ENCODE measurements around the gene ABCD1.

DNA sequence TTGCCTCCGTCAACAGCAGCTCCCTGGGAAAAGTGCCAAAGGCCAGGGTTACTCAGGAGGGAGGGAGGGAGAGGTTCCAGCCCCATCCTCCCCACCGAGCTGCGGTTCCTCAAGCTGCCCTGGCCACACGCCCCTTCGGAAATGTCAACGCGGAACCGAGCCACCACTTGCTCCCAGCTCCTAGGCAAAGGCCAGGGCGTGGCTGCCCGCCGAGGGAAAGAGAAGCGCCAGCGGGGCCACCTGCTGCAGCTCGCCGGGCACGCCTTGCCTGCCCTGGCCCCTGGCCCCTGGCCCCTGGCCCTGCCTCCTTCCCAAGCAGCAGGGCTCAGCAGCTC is 21.7 kb upstream of the ABCD1 start:
- TF ChIP-seq, protein P1, sequence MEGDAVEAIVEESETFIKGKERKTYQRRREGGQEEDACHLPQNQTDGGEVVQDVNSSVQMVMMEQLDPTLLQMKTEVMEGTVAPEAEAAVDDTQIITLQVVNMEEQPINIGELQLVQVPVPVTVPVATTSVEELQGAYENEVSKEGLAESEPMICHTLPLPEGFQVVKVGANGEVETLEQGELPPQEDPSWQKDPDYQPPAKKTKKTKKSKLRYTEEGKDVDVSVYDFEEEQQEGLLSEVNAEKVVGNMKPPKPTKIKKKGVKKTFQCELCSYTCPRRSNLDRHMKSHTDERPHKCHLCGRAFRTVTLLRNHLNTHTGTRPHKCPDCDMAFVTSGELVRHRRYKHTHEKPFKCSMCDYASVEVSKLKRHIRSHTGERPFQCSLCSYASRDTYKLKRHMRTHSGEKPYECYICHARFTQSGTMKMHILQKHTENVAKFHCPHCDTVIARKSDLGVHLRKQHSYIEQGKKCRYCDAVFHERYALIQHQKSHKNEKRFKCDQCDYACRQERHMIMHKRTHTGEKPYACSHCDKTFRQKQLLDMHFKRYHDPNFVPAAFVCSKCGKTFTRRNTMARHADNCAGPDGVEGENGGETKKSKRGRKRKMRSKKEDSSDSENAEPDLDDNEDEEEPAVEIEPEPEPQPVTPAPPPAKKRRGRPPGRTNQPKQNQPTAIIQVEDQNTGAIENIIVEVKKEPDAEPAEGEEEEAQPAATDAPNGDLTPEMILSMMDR (IDR thresholded peaks at IDR 0.05), result no peak
- TF ChIP-seq EP300 (IDR thresholded peaks at IDR 0.05) (no peak), POLR2A (IDR thresholded peaks at IDR 0.05) (no peak)

Measured in gastroesophageal sphincter (tissue), 3 donors.